ENCODE measurements around the gene RPL34. TPM values are rescaled to one million over a fixed set of nuclear protein-coding genes. Genes with fewer than 3 reads are reported as not detected.
"Not testable (repeated sequence)": the region's sequence is repeated elsewhere in the genome, so short reads cannot be mapped to it uniquely, and the experiment has no call there.

RPL34 gene
- polyA plus RNA-seq, 1 experiment = 2,960 TPM

GRCh38 chr4:108586778-108587177, 33.6 kb upstream of the RPL34 start:
- ChIA-PET POLR2A (no interaction called here), CTCF (no interaction called here)
- no peaks in the 10 kb centered on the region for H3K27me3 ChIP-seq (ENCODE audit: control insufficient read depth, insufficient read depth, low read length)
- no peak for DNase-seq (ENCODE audit: low read depth, low spot score)
- TF ChIP-seq, protein P1, sequence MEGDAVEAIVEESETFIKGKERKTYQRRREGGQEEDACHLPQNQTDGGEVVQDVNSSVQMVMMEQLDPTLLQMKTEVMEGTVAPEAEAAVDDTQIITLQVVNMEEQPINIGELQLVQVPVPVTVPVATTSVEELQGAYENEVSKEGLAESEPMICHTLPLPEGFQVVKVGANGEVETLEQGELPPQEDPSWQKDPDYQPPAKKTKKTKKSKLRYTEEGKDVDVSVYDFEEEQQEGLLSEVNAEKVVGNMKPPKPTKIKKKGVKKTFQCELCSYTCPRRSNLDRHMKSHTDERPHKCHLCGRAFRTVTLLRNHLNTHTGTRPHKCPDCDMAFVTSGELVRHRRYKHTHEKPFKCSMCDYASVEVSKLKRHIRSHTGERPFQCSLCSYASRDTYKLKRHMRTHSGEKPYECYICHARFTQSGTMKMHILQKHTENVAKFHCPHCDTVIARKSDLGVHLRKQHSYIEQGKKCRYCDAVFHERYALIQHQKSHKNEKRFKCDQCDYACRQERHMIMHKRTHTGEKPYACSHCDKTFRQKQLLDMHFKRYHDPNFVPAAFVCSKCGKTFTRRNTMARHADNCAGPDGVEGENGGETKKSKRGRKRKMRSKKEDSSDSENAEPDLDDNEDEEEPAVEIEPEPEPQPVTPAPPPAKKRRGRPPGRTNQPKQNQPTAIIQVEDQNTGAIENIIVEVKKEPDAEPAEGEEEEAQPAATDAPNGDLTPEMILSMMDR (IDR thresholded peaks at IDR 0.05; ENCODE audit: low read depth, low read length) = no peak
- no peak overlapping the region for H3K4me3 ChIP-seq (ENCODE audit: low read depth, low read length)
- no peak overlapping the region for H3K27ac ChIP-seq (ENCODE audit: low read depth, low read length)
- no peaks in the 10 kb centered on the region for H3K9me3 ChIP-seq (ENCODE audit: control insufficient read depth, insufficient read depth, low read length)

- DNase-seq (ENCODE audit: low read depth, low spot score) = no peak
- no peaks in the 10 kb centered on the region; the same call in 1 of the 2 replicates for H3K9me3 ChIP-seq (ENCODE audit: control insufficient read depth, insufficient read depth, low read length)
- H3K4me3 ChIP-seq (ENCODE audit: low read depth, low read length) = no peak overlapping the region
- TF ChIP-seq, protein P1 (IDR thresholded peaks at IDR 0.05; ENCODE audit: low read depth, low read length) = no peak
- POLR2A ChIA-PET = no interaction called here
- no peaks in the 10 kb centered on the region for H3K27me3 ChIP-seq (ENCODE audit: control insufficient read depth, insufficient read depth, low read length)
- CTCF ChIA-PET = interaction anchor here (0.6 to 2.3 kb wide), 5 partner anchors 14 to 570 kb away, joined by 3 to 12 read pairs (median 3); no protein-coding TSS in a partner anchor
- H3K27ac ChIP-seq (ENCODE audit: low read depth, low read length) = no peak overlapping the region
Measured at GRCh38 chr4:108588878-108589277, 31.5 kb upstream of the RPL34 start.

GRCh38 chr4:108589961-108590360, 30.4 kb upstream of the RPL34 start:
- TF ChIP-seq, protein P1 (IDR thresholded peaks at IDR 0.05; ENCODE audit: low read depth, low read length) = no peak
- Histone ChIP-seq H3K4me3 (ENCODE audit: low read depth, low read length) (no peak overlapping the region), H3K9me3 (ENCODE audit: control insufficient read depth, insufficient read depth, low read length) (no peaks in the 10 kb centered on the region; the same call in 1 of the 2 replicates), H3K27me3 (ENCODE audit: control insufficient read depth, insufficient read depth, low read length) (no peaks in the 10 kb centered on the region), H3K27ac (ENCODE audit: low read depth, low read length) (no peak overlapping the region)
- POLR2A ChIA-PET = no interaction called here
- CTCF ChIA-PET = interaction anchor here (0.6 to 2.3 kb wide), 3 partner anchors 17 to 560 kb away, joined by 3 to 12 read pairs (median 3); no protein-coding TSS in a partner anchor
- DNase-seq (ENCODE audit: low read depth, low spot score) = no peak

GRCh38 chr4:108590776-108591175, 29.6 kb upstream of the RPL34 start:
- H3K27me3 ChIP-seq (ENCODE audit: control insufficient read depth, insufficient read depth, low read length) = no peaks in the 10 kb centered on the region
- ChIA-PET CTCF (interaction anchor here (0.6 to 1.4 kb wide), 4 partner anchors 17 to 1225 kb away, joined by 3 read pairs; no protein-coding TSS in a partner anchor), POLR2A (interaction anchor here (0.8 kb wide), 1 partner anchor 10 kb away, joined by 3 read pairs; no protein-coding TSS in a partner anchor)
- H3K4me3 ChIP-seq (ENCODE audit: low read depth, low read length) = no peak overlapping the region
- TF ChIP-seq, protein P1 (IDR thresholded peaks at IDR 0.05; ENCODE audit: low read depth, low read length) = no peak
- no peak for DNase-seq (ENCODE audit: low read depth, low spot score)
- no peaks in the 10 kb centered on the region; the same call in 1 of the 2 replicates for H3K9me3 ChIP-seq (ENCODE audit: control insufficient read depth, insufficient read depth, low read length)
- H3K27ac ChIP-seq (ENCODE audit: low read depth, low read length) = no peak overlapping the region

- Histone ChIP-seq H3K4me3 (ENCODE audit: low read depth, low read length) (no peak overlapping the region), H3K27me3 (ENCODE audit: control insufficient read depth, insufficient read depth, low read length) (no peaks in the 10 kb centered on the region), H3K9me3 (ENCODE audit: control insufficient read depth, insufficient read depth, low read length) (no peaks in the 10 kb centered on the region; the same call in 1 of the 2 replicates), H3K27ac (ENCODE audit: low read depth, low read length) (no peak overlapping the region)
- CTCF ChIA-PET = interaction anchor here (0.6 to 1.6 kb wide), 2 partner anchors 59 to 533 kb away, joined by 3 to 4 read pairs; no protein-coding TSS in a partner anchor
- TF ChIP-seq, protein P1 (IDR thresholded peaks at IDR 0.05; ENCODE audit: low read depth, low read length) = no peak
- DNase-seq (ENCODE audit: low read depth, low spot score) = no peak
- POLR2A ChIA-PET = interaction anchor here (0.7 to 1.1 kb wide), 3 partner anchors 27 to 57 kb away, joined by 3 to 8 read pairs (median 3); partner anchors contain the start of gene OSTC
Measured at GRCh38 chr4:108592674-108592986, 27.7 kb upstream of the RPL34 start.

DNA sequence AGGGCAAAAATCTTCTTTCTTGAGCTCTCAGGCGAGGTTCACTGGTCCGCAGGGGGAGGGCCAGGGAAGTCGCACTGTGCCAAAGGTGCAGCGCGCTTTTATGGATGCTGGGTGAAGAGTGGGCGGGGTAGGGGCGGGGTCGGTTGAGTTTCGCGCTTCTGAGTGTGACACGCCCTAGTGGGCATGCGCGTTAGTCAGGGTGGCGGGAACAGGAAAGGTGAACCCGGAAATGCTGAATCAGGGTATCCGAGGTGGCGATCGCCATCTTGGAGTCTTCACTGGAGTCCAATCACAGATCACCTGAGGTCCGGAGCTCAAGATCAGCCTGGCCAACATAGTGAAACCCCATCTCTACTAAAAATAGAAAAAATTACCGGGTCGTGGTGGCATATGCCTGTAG, 26.1 kb upstream of the RPL34 start:
- H3K27me3 ChIP-seq (ENCODE audit: control insufficient read depth, insufficient read depth, low read length); H3K9me3 ChIP-seq (ENCODE audit: control insufficient read depth, insufficient read depth, low read length); H3K4me3 ChIP-seq (ENCODE audit: low read depth, low read length); CTCF ChIA-PET; DNase-seq (ENCODE audit: low read depth, low spot score); H3K27ac ChIP-seq (ENCODE audit: low read depth, low read length); POLR2A ChIA-PET: not testable (repeated sequence)

All from AG04450 (cell line).